Body of pancreas (tissue), 4 donors: ENCODE results near the gene RAB10.

ENCODE experiments used
- POLR2A ChIP-seq, 3 donors: fragments of 450-650 bp; IDR thresholded peaks; one replicate each; pipeline ENCODE4 v1.6.1; 2016; ENCODE audit warnings: antibody characterized with exemption in 3 of 3, mild to moderate bottlenecking in 2 of 3
- TF ChIP-seq, protein P1 (sequence below), 7 experiments: fragments of 450-650 bp in 4 of 7; fragments of 200-600 bp in 3 of 7; sonication (generic) in 3 of 7; IDR thresholded peaks; one replicate each; pipeline ENCODE4 v1.5.1; 2016 to 2019; ENCODE audit warnings: antibody characterized with exemption in 7 of 7

- TF ChIP-seq POLR2A (IDR thresholded peaks at IDR 0.05) = no peak
- TF ChIP-seq, protein P1, sequence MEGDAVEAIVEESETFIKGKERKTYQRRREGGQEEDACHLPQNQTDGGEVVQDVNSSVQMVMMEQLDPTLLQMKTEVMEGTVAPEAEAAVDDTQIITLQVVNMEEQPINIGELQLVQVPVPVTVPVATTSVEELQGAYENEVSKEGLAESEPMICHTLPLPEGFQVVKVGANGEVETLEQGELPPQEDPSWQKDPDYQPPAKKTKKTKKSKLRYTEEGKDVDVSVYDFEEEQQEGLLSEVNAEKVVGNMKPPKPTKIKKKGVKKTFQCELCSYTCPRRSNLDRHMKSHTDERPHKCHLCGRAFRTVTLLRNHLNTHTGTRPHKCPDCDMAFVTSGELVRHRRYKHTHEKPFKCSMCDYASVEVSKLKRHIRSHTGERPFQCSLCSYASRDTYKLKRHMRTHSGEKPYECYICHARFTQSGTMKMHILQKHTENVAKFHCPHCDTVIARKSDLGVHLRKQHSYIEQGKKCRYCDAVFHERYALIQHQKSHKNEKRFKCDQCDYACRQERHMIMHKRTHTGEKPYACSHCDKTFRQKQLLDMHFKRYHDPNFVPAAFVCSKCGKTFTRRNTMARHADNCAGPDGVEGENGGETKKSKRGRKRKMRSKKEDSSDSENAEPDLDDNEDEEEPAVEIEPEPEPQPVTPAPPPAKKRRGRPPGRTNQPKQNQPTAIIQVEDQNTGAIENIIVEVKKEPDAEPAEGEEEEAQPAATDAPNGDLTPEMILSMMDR (IDR thresholded peaks at IDR 0.05) = no peak
Measured at GRCh38 chr2:26179446-26179913, 145.6 kb downstream of the RAB10 start.
